NCI-H1436 (cell line): ENCODE results near the gene NCDN.
"Not testable (repeated sequence)": the region's sequence is repeated elsewhere in the genome, so short reads cannot be mapped to it uniquely, and the experiment has no call there.

ENCODE experiments used
- DNase-seq: peaks from one replicate; lab custom pipeline; 2025; lab: John Stamatoyannopoulos, UW

The NCDN gene

GRCh38 chr1:35570589-35571137 lies 13.1 kb downstream of the NCDN start:
- no peak for DNase-seq

GRCh38 chr1:35571263-35571662 lies 13.7 kb downstream of the NCDN start:
- DNase-seq = no peak

- DNase-seq = no peak
Observed at GRCh38 chr1:35572296-35572695, 14.7 kb downstream of the NCDN start.

- no peak for DNase-seq
Observed at GRCh38 chr1:35573198-35574124, 15.9 kb downstream of the NCDN start, which contains the start of gene TFAP2E. Gene TFAP2E (plus strand): TSS chr1:35573314. CDS start chr1:35573578, 264 bp downstream.

- no peak for DNase-seq
Observed at GRCh38 chr1:35574125-35574654, 16.6 kb downstream of the NCDN start.

GRCh38 chr1:35574655-35575415 lies 17.2 kb downstream of the NCDN start:
- no peak for DNase-seq

- DNase-seq = no peak
Observed at GRCh38 chr1:35575416-35575958, 17.9 kb downstream of the NCDN start.

- no peak for DNase-seq
Observed at GRCh38 chr1:35576061-35576765, 18.6 kb downstream of the NCDN start.

GRCh38 chr1:35576766-35577070 lies 19.1 kb downstream of the NCDN start:
- DNase-seq = not testable (repeated sequence)

- no peak for DNase-seq
Observed at GRCh38 chr1:35577071-35577998, 19.7 kb downstream of the NCDN start.

- DNase-seq = no peak
Observed at GRCh38 chr1:35580949-35581388, 23.4 kb downstream of the NCDN start.

GRCh38 chr1:35581621-35582020 lies 24.0 kb downstream of the NCDN start:
- not testable (repeated sequence) for DNase-seq

- DNase-seq = no peak
Observed at GRCh38 chr1:35585281-35585680, 27.7 kb downstream of the NCDN start.

- DNase-seq = not testable (repeated sequence)
Observed at GRCh38 chr1:35585805-35586204, 28.2 kb downstream of the NCDN start.

- no peak for DNase-seq
Observed at GRCh38 chr1:35586808-35587207, 29.2 kb downstream of the NCDN start.

- DNase-seq = no peak
Observed at GRCh38 chr1:35587736-35588135, 30.1 kb downstream of the NCDN start.

- DNase-seq = no peak
Observed at GRCh38 chr1:35588197-35588910, 30.8 kb downstream of the NCDN start.

- no peak for DNase-seq
Observed at GRCh38 chr1:35589516-35590427, 32.2 kb downstream of the NCDN start.
